ENCODE results near the gene TBC1D1.
"Not testable (repeated sequence)": the region's sequence is repeated elsewhere in the genome, so short reads cannot be mapped to it uniquely, and the experiment has no call there.

The TBC1D1 gene

GRCh38 chr4:38016698-38017097, 125.8 kb downstream of the TBC1D1 start:
- no peaks in the 10 kb centered on the region for H4K20me1 ChIP-seq (ENCODE audit: control insufficient read depth, insufficient read depth, low read depth, low read length)
- H3K27ac ChIP-seq (ENCODE audit: low read depth, low read length) = no peak overlapping the region
- peaks cover 70% of the 10 kb centered on the region for H3K79me2 ChIP-seq (ENCODE audit: control insufficient read depth, low read length)
- no peaks in the 10 kb centered on the region for H3K4me1 ChIP-seq (ENCODE audit: control insufficient read depth, low read length)
- H3K4me2 ChIP-seq (ENCODE audit: low read length) = no peak overlapping the region
- no peak overlapping the region for H3K4me3 ChIP-seq (ENCODE audit: low read length)
- TF ChIP-seq, protein P1, sequence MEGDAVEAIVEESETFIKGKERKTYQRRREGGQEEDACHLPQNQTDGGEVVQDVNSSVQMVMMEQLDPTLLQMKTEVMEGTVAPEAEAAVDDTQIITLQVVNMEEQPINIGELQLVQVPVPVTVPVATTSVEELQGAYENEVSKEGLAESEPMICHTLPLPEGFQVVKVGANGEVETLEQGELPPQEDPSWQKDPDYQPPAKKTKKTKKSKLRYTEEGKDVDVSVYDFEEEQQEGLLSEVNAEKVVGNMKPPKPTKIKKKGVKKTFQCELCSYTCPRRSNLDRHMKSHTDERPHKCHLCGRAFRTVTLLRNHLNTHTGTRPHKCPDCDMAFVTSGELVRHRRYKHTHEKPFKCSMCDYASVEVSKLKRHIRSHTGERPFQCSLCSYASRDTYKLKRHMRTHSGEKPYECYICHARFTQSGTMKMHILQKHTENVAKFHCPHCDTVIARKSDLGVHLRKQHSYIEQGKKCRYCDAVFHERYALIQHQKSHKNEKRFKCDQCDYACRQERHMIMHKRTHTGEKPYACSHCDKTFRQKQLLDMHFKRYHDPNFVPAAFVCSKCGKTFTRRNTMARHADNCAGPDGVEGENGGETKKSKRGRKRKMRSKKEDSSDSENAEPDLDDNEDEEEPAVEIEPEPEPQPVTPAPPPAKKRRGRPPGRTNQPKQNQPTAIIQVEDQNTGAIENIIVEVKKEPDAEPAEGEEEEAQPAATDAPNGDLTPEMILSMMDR (IDR thresholded peaks at IDR 0.05; ENCODE audit: low read depth, low read length, poor library complexity, severe bottlenecking) = no peak
- no peak for TF ChIP-seq EZH2phosphoT487 (IDR thresholded peaks at IDR 0.05; ENCODE audit: borderline replicate concordance, low read length)
- H3K27me3 ChIP-seq (ENCODE audit: control insufficient read depth, low read length) = no peaks in the 10 kb centered on the region
- H3K9me3 ChIP-seq (ENCODE audit: control insufficient read depth, insufficient read depth, low read length) = no peaks in the 10 kb centered on the region
- peaks cover 88% of the 10 kb centered on the region for H3K36me3 ChIP-seq (ENCODE audit: control insufficient read depth, low read length)
- no peaks in the 10 kb centered on the region for H3F3A ChIP-seq (ENCODE audit: control insufficient read depth, insufficient read depth)
- H3K9me2 ChIP-seq (replicated peaks; ENCODE audit: control insufficient read depth, low read length) = no peaks in the 10 kb centered on the region

- no peak for TF ChIP-seq EZH2phosphoT487 (IDR thresholded peaks at IDR 0.05; ENCODE audit: borderline replicate concordance, low read length)
- TF ChIP-seq, protein P1 (IDR thresholded peaks at IDR 0.05; ENCODE audit: low read depth, low read length, poor library complexity, severe bottlenecking) = no peak
- no peaks in the 10 kb centered on the region for H4K20me1 ChIP-seq (ENCODE audit: control insufficient read depth, insufficient read depth, low read depth, low read length)
- no peak overlapping the region for H3K27ac ChIP-seq (ENCODE audit: low read depth, low read length)
- no peaks in the 10 kb centered on the region for H3K9me3 ChIP-seq (ENCODE audit: control insufficient read depth, insufficient read depth, low read length)
- H3K4me2 ChIP-seq (ENCODE audit: low read length) = no peak overlapping the region
- peaks cover 64% of the 10 kb centered on the region for H3K79me2 ChIP-seq (ENCODE audit: control insufficient read depth, low read length)
- no peak overlapping the region for H3K4me3 ChIP-seq (ENCODE audit: low read length)
- H3K9me2 ChIP-seq (replicated peaks; ENCODE audit: control insufficient read depth, low read length) = no peaks in the 10 kb centered on the region
- H3F3A ChIP-seq (ENCODE audit: control insufficient read depth, insufficient read depth) = no peaks in the 10 kb centered on the region
- no peaks in the 10 kb centered on the region for H3K4me1 ChIP-seq (ENCODE audit: control insufficient read depth, low read length)
- peaks cover 90% of the 10 kb centered on the region for H3K36me3 ChIP-seq (ENCODE audit: control insufficient read depth, low read length)
- no peaks in the 10 kb centered on the region for H3K27me3 ChIP-seq (ENCODE audit: control insufficient read depth, low read length)
Measured at GRCh38 chr4:38017609-38018008, 126.7 kb downstream of the TBC1D1 start.

GRCh38 chr4:38020386-38020785, 129.5 kb downstream of the TBC1D1 start:
- H3K9me3 ChIP-seq (ENCODE audit: control insufficient read depth, insufficient read depth, low read length) = no peaks in the 10 kb centered on the region
- no peaks in the 10 kb centered on the region for H3K4me1 ChIP-seq (ENCODE audit: control insufficient read depth, low read length)
- no peak overlapping the region for H3K4me3 ChIP-seq (ENCODE audit: low read length)
- peaks cover 93% of the 10 kb centered on the region for H3K36me3 ChIP-seq (ENCODE audit: control insufficient read depth, low read length)
- H3K27me3 ChIP-seq (ENCODE audit: control insufficient read depth, low read length) = no peaks in the 10 kb centered on the region
- H4K20me1 ChIP-seq (ENCODE audit: control insufficient read depth, insufficient read depth, low read depth, low read length) = no peaks in the 10 kb centered on the region
- no peak overlapping the region for H3K27ac ChIP-seq (ENCODE audit: low read depth, low read length)
- peaks cover 48% of the 10 kb centered on the region for H3K79me2 ChIP-seq (ENCODE audit: control insufficient read depth, low read length)
- H3K9me2 ChIP-seq (replicated peaks; ENCODE audit: control insufficient read depth, low read length) = no peaks in the 10 kb centered on the region
- no peaks in the 10 kb centered on the region for H3F3A ChIP-seq (ENCODE audit: control insufficient read depth, insufficient read depth)
- TF ChIP-seq EZH2phosphoT487 (IDR thresholded peaks at IDR 0.05; ENCODE audit: borderline replicate concordance, low read length) = no peak
- TF ChIP-seq, protein P1 (IDR thresholded peaks at IDR 0.05; ENCODE audit: low read depth, low read length, poor library complexity, severe bottlenecking) = no peak
- no peak overlapping the region for H3K4me2 ChIP-seq (ENCODE audit: low read length)

GRCh38 chr4:38020961-38021360, 130.1 kb downstream of the TBC1D1 start:
- H3K4me3 ChIP-seq (ENCODE audit: low read length); H3K9me2 ChIP-seq (replicated peaks; ENCODE audit: control insufficient read depth, low read length); H3F3A ChIP-seq (ENCODE audit: control insufficient read depth, insufficient read depth); H3K27me3 ChIP-seq (ENCODE audit: control insufficient read depth, low read length); H4K20me1 ChIP-seq (ENCODE audit: control insufficient read depth, insufficient read depth, low read depth, low read length); H3K4me1 ChIP-seq (ENCODE audit: control insufficient read depth, low read length); H3K9me3 ChIP-seq (ENCODE audit: control insufficient read depth, insufficient read depth, low read length); H3K27ac ChIP-seq (ENCODE audit: low read depth, low read length); H3K4me2 ChIP-seq (ENCODE audit: low read length): not testable (repeated sequence)
- H3K36me3 ChIP-seq (ENCODE audit: control insufficient read depth, low read length) = peaks cover 93% of the 10 kb centered on the region
- H3K79me2 ChIP-seq (ENCODE audit: control insufficient read depth, low read length) = peaks cover 42% of the 10 kb centered on the region

Data from DOHH2 (cell line).